Measurements from ENCODE around the gene KRT12. TPM values are rescaled to one million over a fixed set of nuclear protein-coding genes. Genes with fewer than 3 reads are reported as not detected.

Gene KRT12
- total RNA-seq, 1 donor from 2014 or later = not detected

- H3K27ac Mint-ChIP-seq = no peak overlapping the region
- H3K4me1 Mint-ChIP-seq = no peaks in the 10 kb centered on the region
- TF ChIP-seq CTCF (IDR thresholded peaks at IDR 0.05) = no peak
- ChIA-PET POLR2A (no interaction called here), CTCF (no interaction called here)
- no peaks in the 10 kb centered on the region for H3K27me3 Mint-ChIP-seq
- intact Hi-C loops (cut with micrococcal nuclease) = no loop called here
- ATAC-seq (ENCODE audit: low read depth) (no peak), DNase-seq (no peak)
- peaks cover 4% of the 10 kb centered on the region for H3K9me3 Mint-ChIP-seq
- H3K36me3 Mint-ChIP-seq (ENCODE audit: low read depth) = peaks cover 15% of the 10 kb centered on the region
- no peak overlapping the region for H3K4me3 Mint-ChIP-seq
Measured at GRCh38 chr17:40833882-40834281, 33.1 kb downstream of the KRT12 start.

GRCh38 chr17:40832840-40833239 is 34.2 kb downstream of the KRT12 start:
- H3K27ac Mint-ChIP-seq = no peak overlapping the region
- peaks cover 4% of the 10 kb centered on the region for H3K9me3 Mint-ChIP-seq
- ChIA-PET POLR2A (interaction anchor here (0.5 to 0.7 kb wide), 2 partner anchors 1039 to 1673 kb away, joined by 3 read pairs; no protein-coding TSS in a partner anchor), CTCF (interaction anchor here (1.5 kb wide), 1 partner anchor 830 kb away, joined by 3 read pairs; no protein-coding TSS in a partner anchor)
- DNase-seq = no peak
- peaks cover 18% of the 10 kb centered on the region for H3K36me3 Mint-ChIP-seq (ENCODE audit: low read depth)
- intact Hi-C loops (cut with micrococcal nuclease) = no loop called here
- no peak for TF ChIP-seq CTCF (IDR thresholded peaks at IDR 0.05)
- H3K4me1 Mint-ChIP-seq = no peaks in the 10 kb centered on the region
- no peak overlapping the region for H3K4me3 Mint-ChIP-seq
- no peaks in the 10 kb centered on the region for H3K27me3 Mint-ChIP-seq
- ATAC-seq (ENCODE audit: low read depth) = no peak

DNA sequence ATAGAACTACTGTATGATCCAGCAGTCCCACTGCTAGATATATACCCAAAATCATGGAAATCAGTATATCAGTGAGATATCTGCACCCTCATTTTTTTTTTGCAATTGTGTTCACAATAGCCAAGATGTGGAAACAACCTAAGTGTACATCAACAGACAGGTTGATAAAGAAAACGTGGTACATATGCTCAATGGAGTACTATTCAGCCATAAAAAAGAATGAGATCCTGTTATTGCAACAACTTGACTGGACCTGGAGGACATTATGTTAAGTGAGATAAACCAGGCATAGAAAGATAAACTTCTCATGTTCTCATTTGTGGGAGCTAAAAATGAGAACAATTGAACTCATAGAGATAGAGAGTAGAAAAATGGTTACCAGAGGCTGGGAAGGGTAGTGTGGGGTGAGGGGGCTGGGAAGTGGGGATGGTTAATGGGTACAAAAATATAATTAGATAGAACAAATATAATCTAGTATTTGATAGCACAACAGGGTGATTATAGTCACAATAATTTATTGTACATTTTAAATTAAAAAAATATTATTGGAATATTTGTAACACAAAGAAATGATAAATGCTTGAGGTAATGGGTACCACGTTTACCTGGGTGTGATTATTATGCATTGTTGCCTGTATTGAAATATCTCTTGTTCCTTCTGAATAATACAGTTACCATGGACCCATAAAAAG is 36.8 kb downstream of the KRT12 start:
- Mint-ChIP-seq H3K9me3 (peaks cover 4% of the 10 kb centered on the region), H3K36me3 (ENCODE audit: low read depth) (peaks cover 21% of the 10 kb centered on the region), H3K4me3 (no peak overlapping the region), H3K27ac (no peak overlapping the region), H3K4me1 (no peaks in the 10 kb centered on the region), H3K27me3 (peaks cover 3% of the 10 kb centered on the region)
- no peak for ATAC-seq (ENCODE audit: low read depth)
- ChIA-PET POLR2A (no interaction called here), CTCF (no interaction called here)
- intact Hi-C loops (cut with micrococcal nuclease) = no loop called here
- DNase-seq = no peak
- no peak for TF ChIP-seq CTCF (IDR thresholded peaks at IDR 0.05)

DNA sequence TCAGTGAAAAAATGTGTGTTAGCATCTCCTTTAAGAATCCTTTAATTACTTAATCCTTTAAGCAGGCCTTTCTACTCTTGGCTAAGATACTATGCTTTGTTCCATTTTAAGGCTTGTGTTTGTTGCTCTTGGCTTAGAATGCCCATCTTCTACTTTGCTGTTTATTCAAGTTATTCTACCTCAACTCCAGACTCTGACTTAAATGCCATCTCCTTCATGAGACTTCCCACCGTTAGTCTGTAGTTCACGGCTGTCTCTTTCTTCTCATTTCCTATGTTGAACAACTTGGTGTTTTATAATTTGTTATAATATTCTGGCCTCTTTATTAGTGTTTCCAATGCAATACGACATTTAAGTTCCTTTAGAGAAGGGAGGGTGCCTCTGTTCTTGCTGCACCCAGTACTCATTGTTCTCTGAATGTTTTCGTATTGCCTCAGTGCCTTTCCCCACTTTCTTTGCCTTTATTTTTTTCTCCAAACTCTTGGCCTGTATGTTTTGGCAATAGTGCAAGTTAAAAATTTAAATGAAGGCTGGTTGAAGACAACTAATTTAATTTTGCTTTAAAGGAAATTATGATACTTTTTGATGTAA is 38.5 kb downstream of the KRT12 start:
- no peak for DNase-seq
- Mint-ChIP-seq H3K4me3 (no peak overlapping the region), H3K27me3 (peaks cover 3% of the 10 kb centered on the region), H3K36me3 (ENCODE audit: low read depth) (peaks cover 11% of the 10 kb centered on the region), H3K4me1 (peaks cover 5% of the 10 kb centered on the region), H3K27ac (no peak overlapping the region), H3K9me3 (peaks cover 4% of the 10 kb centered on the region)
- POLR2A ChIA-PET = no interaction called here
- intact Hi-C loops (cut with micrococcal nuclease) = no loop called here
- ATAC-seq (ENCODE audit: low read depth) = no peak
- CTCF ChIA-PET = no interaction called here
- no peak for TF ChIP-seq CTCF (IDR thresholded peaks at IDR 0.05)

DNA sequence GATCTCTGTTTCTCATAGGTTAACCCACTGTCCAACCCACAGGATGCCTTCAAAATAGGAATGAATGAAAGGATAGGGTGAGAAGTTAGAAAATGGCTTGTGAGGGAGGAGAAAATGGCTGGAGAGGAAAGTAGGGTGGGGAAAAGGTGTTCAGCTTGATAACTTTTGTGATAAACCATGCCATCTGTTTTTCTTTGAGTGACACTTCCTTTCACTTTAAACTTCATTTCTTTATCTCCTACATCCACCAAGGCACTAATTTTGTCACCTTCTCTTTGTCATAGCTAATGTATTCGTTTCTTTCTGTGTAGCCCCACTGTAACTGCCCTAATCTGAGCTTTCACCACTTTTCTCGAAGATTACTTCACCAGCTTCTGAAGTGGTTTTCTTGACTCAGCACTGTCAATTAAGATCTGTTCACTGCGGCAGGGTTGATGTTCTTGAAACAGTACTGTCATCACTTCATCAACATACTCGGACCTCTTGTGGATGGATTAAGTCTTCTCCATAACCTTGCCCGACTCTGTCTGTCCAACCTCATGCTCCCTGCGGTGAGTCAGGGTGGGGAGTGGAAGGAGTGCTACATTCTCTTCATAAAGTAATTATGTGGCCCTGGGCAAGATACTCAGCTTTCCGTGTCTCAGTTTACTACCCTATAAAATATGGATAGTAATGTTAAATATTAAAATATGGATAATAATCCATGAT is 39.1 kb downstream of the KRT12 start:
- Mint-ChIP-seq H3K27ac (no peak overlapping the region), H3K27me3 (peaks cover 3% of the 10 kb centered on the region), H3K4me1 (peaks cover 5% of the 10 kb centered on the region), H3K9me3 (peaks cover 4% of the 10 kb centered on the region), H3K4me3 (no peak overlapping the region), H3K36me3 (ENCODE audit: low read depth) (peaks cover 11% of the 10 kb centered on the region)
- intact Hi-C loops (cut with micrococcal nuclease) = no loop called here
- ChIA-PET CTCF (no interaction called here), POLR2A (no interaction called here)
- DNase-seq (no peak), ATAC-seq (ENCODE audit: low read depth) (no peak)
- TF ChIP-seq CTCF (IDR thresholded peaks at IDR 0.05) = no peak

All from activated B cell treated with CpG ODN at 0.5 μM for 24 hours (primary cell).